EH (cell line): ENCODE measurements around the gene GZF1.
A peak's percentile ranks its signal among the peaks of the same experiment; 100 is the strongest.

Experiments used
- DNase-seq: peaks from one replicate; pipeline ENCODE4 v3.0.0-alpha.2; 2015; ENCODE audit warnings: low read depth

The GZF1 gene

DNA sequence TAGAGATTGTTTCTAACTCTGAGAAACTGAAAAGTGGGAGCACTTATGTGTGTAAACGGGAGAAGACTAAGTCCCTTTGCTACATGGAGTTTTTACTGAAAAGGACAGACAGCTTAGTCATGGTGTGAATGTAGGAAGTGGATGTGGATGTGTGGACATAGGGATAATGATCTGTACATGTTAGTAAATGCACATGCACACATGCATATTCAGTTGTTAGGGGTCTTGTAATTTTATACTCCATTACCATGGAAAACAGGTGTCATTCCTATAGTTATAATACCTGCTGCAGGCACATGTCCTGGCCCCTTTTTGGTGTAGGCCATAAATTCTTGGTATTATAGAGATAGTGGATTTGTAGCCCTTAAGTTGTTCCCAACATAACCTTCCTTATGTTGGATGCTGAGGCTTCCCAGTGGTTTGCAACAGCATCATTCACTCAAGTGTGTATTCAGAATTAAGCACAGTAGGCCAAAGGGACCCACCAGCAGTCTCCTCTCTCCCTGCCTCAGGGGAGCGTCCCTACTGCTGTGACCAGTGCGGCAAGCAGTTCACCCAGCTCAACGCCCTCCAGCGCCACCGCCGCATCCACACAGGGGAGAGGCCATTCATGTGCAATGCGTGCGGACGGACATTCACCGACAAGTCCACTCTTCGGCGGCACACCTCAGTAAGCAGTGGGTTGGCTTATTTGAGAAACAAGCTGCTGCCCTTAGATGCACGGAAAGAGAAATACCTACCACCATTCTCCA, 7.3 kb downstream of the GZF1 start:
- DNase-seq = no peak

DNA sequence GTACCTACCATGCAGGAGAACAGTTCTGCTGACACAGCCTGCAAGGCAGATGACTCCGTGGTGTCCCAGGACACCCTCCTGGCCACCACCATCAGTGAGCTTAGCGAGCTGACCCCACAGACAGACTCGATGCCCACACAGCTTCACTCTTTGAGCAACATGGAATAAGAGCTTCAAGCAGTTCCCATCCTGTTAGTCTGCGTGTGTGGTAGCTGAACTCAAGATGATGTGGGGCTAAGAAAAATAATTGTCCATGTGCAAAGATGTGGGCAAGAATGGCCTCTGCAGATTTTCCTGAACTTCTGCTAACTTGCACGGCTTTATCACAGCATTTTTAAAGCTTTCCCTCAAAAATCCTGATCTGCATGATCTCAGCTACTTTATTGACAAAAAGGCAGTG, 8.3 kb downstream of the GZF1 start:
- DNase-seq = no peak

DNA sequence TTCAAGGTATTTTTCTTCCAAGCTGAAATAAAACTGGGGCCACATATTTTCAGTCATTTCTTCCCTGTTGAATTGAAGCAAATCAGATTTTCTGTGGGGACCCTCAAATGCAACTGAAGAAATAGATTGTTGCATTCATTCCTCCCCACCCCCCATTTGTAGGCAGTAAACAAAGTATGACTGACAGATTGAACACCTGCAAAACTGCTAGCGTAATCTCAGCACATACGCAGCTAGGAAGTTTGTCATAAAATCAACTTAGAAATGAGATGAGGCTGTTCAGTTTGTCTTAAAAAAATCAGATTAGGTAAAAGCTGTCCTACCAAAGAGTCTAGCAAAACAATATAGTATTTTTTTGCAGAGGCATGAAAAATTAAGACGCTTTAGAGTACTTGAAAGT, 8.9 kb downstream of the GZF1 start:
- no peak for DNase-seq

DNA sequence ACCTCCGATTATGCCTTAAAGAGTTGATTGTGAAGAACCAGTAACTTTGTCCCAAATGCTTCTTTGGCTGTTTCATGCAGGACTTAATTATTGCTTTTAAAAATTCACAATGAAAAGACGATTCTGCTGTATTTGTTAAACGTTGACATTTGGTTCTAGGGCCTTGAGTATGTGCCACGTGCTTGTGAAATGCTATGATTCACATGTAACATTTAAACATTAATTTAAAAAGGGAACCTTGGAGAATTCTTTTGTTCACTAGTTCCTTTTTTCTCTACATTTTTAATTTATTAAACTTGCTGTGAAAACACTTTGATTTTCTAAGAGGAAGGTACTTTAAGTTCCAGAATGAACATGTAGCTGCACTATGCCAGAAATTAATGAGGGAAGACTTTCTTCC, 9.5 kb downstream of the GZF1 start:
- DNase-seq = no peak

DNA sequence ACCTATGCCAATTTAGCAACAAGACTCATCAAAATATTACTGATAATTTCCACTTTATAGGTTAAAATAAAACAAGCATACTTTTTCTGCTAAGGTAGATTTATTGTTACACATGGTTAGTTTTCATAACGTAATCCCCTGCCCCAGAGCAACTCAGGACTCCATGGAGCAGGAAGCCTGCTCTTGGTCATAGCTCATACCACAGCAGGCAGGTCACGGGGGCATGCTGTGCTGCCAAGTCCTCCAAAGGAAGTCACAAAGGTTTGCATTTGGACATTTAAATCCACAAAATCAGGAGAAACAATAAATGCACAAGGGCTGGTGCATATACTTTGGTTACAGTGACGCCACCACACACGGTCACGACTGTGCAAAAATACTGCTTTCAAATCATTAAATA, 12.5 kb downstream of the GZF1 start:
- no peak for DNase-seq

DNA sequence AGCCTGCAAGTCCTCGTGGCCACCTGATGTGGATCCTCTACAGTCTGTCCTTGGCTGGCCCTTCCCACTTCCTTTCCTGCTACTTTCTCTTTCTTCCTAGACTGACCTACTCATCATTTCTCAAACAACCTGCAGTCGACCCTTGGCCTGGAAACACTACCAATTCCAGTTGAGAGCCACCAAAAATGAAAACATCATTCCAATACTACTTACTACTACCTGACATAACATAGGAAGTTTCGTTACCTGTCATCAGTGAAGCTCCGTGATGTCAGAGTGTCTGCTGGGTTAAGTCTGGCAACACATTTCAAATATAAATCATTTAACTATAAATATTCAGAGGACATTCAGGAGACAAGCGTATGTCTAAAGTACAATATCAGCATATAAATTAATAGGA, 13.8 kb downstream of the GZF1 start:
- DNase-seq = no peak

DNA sequence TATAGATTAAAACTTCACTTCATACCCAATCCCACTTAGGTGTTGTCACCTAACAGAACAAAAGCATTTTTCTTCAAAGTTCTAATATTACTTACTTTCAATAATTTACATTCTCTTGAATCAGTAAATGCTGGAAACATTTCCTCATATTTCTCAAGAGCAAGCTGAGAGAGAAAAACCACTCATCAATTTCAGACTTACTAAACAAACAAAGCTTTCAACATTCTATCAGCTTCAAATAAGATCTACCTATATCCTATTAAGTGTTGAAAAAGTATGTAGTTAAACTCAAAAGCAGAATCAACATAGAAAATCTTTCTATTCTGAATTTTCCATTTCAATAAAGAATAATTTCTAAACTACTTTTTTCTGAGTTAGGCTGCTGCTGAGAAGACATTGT, 17.8 kb downstream of the GZF1 start:
- DNase-seq = no peak

DNA sequence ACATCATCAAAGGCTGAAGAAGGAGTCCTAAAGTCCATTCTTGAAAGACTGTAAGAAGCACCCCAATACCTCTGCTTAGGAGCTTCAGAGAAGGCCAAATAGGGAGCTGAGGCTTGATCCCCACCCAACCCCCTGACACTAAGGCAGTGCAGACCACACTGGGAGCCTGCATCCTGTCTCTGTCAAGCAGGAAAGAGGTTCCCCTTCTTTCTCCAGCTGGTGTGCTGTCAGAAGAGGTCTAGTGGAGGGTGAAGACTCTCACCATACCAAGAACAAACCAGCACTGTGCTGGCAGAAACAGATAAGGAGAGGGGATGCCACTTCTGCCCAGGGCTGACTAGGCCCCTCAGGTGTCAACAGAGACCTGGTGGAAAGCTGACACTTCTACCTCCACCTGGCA, 19.9 kb downstream of the GZF1 start:
- no peak for DNase-seq

DNA sequence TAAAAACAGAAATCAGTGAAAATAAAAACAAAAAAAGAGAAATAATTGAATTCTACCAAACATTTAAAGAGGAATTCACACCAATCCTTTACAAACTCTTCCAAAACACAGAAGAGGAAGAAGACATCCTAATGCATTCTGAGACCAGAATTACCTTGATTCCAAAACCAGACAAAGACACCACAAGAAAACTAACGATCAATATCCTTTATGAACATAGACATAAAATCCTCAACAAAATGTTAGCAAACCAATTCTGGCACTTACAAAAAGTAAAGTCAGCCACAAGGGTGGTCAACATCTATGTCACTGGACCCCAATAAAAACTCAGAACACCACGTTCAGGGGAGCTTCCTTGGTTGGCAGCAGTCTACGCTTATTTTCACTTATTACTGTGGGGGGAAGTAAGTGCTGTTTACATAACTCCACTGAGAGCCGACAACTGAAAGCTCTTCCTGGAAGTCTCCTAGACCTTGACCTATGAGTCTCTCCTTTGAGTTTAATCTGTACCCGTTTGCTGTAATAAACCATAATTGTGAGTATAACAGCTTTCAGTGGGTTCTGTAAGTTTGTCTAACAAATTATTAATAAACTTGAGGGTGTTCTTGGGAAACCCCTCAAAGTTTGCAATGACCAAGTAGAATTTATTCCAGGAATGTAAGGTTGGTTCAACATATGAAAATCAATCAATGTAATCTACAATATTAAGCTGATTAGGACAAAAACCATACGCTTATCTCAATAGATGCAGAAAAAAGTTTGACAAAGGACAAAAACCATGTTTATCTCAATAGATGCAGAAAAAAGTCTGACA, 24.5 kb downstream of the GZF1 start:
- no peak for DNase-seq

DNA sequence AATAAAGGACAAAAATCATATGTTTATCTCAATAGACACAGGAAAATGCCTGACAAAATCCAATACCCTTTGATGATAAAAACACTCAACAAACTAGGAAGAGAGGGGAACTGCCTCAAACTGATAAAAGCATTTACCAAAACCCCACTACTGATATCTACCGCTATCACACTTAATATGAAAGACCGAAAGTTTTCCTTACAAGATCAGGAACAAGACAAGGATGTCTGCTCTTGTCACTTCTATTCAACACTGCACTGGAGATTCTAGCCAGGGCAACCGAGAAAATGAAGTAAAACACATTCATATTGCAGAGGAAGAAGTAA, 25.1 kb downstream of the GZF1 start:
- DNase-seq = no peak

DNA sequence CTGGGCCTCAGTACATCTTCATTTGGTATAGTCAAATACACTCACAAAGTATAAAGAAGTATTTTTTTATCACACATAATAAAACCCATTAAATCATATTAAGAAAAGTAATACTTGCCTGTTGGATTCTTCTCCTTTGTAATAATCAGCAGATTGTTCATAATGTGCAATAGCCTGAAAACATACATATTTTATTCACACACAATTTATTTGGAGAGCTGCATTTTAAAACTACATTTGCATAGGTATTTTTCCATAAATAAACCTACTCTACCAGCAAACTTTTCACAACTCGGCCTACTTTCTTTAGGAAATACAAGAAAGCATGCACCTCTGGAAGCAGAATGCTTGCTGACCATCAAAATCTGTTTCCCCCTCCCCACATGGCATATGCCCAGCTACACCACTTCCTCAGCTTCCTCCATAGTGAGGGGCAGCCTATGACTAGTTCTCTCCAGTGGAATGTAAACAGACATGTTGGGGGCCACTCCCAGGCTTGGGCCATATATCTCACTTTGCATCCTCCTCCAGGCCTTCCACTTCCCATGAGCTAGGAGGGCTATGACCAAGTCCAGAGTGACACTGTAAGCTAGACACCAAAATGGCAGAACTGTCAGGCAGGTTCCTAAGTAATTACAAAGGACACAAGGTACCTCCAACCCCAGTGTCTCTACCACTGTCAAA, 28.3 kb downstream of the GZF1 start:
- DNase-seq = no peak

DNA sequence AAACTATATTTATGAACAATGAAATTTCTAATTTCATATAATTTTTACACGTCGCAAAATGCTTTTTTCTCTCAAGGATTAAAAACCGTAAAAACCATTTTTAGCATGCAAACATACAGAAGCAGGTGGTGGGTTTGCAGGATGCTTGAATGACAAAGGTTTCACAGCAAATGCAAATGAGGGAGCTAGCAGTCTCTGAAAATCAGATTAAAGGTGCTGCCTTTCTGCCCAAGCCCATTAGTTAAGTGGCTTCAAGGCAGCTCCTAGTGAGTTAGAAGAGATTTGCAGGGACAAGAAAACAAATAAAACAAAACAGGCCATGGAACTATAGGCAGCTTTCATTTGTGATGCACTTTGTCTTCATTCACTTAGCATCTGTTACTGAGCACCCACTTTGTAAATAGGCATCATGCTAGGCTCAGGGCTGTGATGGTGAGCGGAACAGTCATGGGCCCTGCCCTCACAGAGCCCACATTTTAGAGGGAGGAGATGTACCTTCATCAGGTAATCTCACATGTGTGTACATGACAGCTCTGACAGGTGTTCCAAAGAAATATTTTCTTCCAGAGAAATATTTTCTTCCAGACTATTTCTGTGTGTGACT, 29.8 kb downstream of the GZF1 start:
- no peak for DNase-seq

DNA sequence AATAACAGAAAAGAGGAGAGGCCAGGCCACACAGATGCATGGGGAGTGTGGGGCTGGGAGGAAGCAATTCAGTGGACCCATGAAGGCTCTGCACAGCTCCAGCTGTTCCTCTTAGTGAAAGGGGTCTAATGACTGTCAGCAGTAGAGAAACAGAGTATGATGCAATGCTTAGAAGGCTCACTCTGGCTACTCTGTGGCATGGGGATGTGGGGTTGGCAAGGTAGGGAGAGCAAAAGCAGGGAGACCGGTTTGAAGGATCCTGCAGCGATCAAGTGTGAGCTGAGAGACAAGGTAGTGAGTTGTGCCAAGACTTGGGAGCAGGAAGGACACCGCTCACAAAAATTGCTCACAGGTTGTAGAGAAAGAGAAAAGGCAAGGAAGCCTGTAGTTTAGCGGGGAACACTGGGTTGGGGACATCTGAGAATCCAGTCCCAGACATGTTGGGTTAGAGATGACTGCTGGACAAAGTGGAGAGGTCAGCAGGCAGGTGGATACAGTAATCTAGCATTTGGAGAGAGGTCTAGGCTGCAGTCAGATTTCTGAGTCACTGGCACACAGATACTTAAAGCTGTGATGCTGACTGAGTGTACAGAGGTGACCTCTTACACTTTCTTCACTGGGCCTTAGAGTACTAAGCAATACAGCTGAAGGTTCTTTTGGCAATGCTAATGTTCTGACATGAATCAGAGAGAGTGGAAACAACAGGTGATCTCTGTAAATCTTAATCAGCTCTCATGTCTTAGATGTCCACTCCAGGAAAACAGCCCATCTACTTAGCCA, 32.2 kb downstream of the GZF1 start:
- DNase-seq = no peak

DNA sequence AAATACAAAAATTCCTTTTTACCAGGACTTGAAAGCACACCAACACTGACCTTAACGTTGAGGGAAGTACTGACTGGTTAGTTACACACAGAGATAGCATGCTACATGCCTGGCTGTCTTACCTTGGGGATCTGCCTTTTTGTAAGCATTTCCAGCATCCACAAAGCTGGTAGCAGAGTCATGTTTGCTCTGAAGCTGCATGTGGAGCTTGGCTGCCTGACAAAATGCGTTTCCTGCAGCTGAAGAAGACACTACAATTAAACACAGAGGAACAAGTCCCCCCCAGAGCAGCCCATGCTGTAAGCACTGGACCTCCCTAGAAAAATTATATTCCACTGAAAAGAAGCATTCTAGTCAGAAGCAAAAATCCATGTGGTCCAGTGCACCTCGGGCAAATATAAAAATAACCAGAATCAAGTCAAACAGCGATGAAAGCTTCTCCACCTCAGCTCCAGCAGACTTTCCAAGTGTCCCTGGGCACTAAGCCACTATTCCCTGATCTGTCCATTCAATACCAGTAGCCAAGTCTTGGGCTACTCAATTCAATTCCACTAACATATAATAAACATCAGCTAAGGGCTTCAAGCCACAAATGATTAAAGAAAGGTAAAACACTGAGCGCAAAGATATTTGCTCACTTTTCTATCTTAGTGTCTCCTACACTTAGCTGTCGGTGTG, 35.1 kb downstream of the GZF1 start:
- DNase-seq = peak; percentile 47

DNA sequence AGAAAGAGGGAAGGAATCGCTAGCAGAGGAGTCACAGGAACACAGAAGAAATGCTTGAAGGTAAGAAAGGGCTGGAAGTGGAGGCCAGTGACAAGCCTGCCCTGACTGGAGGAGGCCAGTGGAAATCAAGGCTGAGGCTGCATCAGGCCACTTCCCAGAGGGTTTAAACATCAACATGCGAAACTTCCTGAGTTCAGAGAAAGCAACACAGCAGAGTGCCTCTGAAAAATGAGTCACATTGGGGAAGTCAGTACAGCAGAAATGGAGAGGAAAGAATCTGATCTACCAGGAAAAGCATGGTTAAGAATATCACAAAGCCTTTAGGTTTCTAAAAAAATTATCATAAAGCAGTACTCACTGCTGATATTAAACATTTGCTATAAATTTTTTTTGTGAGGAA, 36.0 kb downstream of the GZF1 start:
- peak; percentile 60 for DNase-seq

DNA sequence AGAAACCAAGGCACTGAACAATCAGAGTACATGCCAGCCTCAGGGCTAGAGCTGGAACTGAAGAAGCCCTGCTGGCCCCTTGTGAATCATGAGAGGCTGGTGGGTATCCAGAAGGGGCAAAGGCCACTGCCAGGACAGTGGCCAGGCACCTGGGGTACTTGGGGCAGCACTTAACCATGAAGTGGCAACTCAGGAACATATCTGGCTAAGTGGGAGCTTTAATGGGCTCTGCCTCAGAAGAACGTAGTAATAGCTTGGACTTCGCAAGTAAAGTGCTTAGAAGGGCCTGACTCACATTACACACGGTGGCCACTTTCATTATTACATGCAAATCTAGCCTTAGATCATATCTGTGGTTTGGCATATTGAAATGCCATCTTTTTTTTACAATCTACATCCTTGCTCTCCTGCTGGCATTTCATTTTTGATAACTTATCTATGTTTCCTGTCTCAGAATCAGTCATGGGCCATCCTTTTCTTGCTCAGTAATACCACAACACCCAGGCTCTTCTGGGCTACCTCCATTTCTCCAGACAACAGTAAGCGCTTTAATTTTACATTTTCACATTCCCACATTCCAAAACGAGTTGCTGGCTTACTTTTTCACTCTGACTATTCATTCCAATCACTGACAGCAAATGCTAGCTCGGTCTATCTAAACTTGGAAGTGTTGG, 37.7 kb downstream of the GZF1 start:
- DNase-seq = peak; percentile 56

DNA sequence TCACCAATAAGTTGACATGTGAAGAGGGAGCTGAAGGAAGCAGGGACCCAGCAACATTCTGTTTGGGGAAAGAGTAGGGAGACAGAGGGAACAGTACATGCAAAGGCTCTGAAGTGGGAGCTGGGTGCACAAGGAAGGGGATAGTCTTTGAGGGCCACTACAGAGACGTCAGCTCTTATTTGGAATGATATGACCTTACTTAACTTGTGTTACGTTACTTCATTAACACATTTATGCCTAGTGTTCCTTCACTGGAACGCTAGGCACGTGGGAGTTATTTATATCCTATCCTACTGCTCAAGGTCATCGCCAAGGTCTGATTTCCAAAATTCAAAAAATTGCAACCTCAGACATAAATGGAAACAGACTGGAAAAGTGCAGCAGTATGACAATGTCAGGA, 39.1 kb downstream of the GZF1 start:
- no peak for DNase-seq

DNA sequence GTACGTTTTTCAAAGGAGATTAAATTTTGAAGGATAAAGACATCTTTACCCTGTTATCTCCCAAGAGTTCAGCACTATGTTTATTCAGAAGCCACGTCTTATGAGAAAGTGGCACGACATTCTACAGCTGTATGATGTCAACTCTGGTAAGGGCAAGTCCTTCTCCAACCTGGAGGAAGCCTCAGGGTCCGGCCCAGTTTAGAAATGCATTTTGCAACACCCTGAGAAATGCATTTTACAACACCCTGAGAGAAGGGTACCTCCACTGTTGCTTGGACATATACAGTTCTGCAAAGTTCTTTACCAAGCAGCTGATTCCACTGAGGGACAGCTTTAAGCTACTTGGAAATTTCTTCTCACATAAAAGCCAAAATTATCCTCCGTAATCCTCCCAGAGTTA, 41.8 kb downstream of the GZF1 start:
- no peak for DNase-seq

DNA sequence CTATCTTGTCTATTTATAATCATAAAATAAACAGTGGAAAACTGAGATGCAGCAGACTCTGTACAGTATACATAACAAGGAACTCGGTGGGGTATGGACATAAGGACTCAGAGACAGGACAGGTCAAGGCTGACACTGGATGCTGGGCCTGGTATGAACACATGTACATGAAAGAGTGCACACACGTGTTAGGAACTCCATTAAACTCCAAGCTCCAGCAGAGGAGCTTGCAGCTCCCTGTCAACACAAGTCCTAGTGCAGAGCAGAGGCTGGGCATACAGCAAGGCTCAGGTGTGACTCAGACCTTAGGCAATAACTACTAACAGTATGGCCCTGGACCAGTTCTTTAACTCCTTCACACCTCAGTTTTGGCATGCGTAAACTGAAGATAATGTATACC, 42.2 kb downstream of the GZF1 start:
- DNase-seq = peak; percentile 30

DNA sequence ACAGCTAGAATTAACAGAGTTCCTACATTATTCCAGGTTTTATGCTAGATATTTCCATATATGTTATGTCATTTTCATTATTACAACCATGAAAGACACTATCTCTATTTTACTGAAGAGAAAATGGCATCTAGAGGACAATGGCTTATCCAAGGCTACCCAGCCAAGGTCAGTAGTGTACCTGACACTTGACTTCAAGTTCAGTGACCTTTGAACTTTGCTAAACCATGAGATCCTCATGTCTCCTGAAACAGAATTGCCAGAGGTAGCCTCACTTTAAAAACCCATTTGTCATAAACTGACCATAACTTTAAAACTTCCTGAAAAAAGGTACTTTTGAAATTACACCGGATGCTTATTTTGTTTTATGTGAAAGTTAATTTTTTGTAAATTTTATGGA, 44.9 kb downstream of the GZF1 start:
- DNase-seq = no peak
